Adrenal gland (tissue), 12 donors: Measurements from ENCODE around the gene SPTLC2. TPM values are rescaled to one million over a fixed set of nuclear protein-coding genes. Genes with fewer than 3 reads are reported as not detected.

Experiments
- DNase-seq, 7 donors: peaks; one replicate each; pipeline ENCODE4 v3.0.0-alpha.2; 2019 to 2020
- H3K27ac ChIP-seq, 5 donors: fragments of 200-600 bp; sonication (generic) in 4 of 5; 1 replicate in 3 of 5; 2 replicates in 2 of 5; pipeline versions ENCODE4 v1.5.1 to v1.8.0; 2016 to 2020; ENCODE audit warnings: mild to moderate bottlenecking in 1 of 5
- H3K27me3 ChIP-seq: fragments of 200-600 bp; 2 replicates; pipeline ENCODE4 v1.8.0; 2021
- H3K36me3 ChIP-seq, 2 donors: fragments of 200-600 bp; replicated peaks in 1 of 2; 1 replicate in 1 of 2; 2 replicates in 1 of 2; pipeline versions ENCODE4 v1.5.1 to v1.8.0; 2018 to 2022
- H3K4me1 ChIP-seq, 2 donors: fragments of 200-600 bp; replicated peaks in 1 of 2; 1 replicate in 1 of 2; 2 replicates in 1 of 2; pipeline versions ENCODE4 v1.5.1 to v1.8.0; 2018 to 2021
- H3K4me3 ChIP-seq, 4 donors: fragments of 200-600 bp; sonication (generic) in 3 of 4; one replicate each; pipeline ENCODE4 v1.5.1; 2016 to 2018
- H3K9me3 ChIP-seq, 3 donors: fragments of 200-600 bp; sonication (generic) in 1 of 3; replicated peaks in 1 of 3; 1 replicate in 2 of 3; 2 replicates in 1 of 3; pipeline versions ENCODE4 v1.5.1 to v1.8.0; 2016 to 2021
- CTCF ChIP-seq, 6 experiments: fragments of 450-650 bp in 4 of 6; fragments of 200-600 bp in 2 of 6; sonication (generic) in 1 of 6; IDR thresholded peaks; 1 replicate in 5 of 6; 2 replicates in 1 of 6; pipeline versions ENCODE4 v1.5.1 to v1.8.0; 2016 to 2021; ENCODE audit warnings: antibody characterized with exemption in 6 of 6, mild to moderate bottlenecking in 2 of 6, moderate library complexity in 1 of 6
- POLR2A ChIP-seq, 2 donors: fragments of 450-650 bp; IDR thresholded peaks; one replicate each; pipeline ENCODE4 v1.6.1; 2017; ENCODE audit warnings: antibody characterized with exemption in 2 of 2, mild to moderate bottlenecking in 2 of 2, moderate library complexity in 1 of 2
- WGBS, 4 donors: extraction: QIAGEN DNeasy Blood & Tissue Kit in 2 of 4; methylation state at CpG; one replicate each; pipeline versions ENCODE4 v1.1.5 to v1.1.7; 2013 to 2017; 5-methylcytosine and 5-hydroxymethylcytosine counted together
- intact Hi-C, 2 donors: fragments of 100-400 bp; cut with DNase I; formaldehyde crosslinking; loops; one replicate each; pipeline versions ENCODE4 v1.14.1 to v1.15.0; 2022 to 2023
- polyA plus RNA-seq, 3 donors: library from polyadenylated mRNA; stranded (reverse); fragments of 200-250 nt in 2 of 3; fragments of 350-450 nt in 1 of 3; fragmentation: Illumina TruSeq in 1 of 3; extraction: RNeasy Lipid Tissue Mini Kit (QIAGEN cat#74804) in 1 of 3; gene quantifications; one replicate each; pipeline ENCODE4 v1.2.3, GENCODE V29; 2013 to 2014
- total RNA-seq, 9 donors: library from RNA; depleted of rRNA in 4 of 9; stranded (reverse); fragments of >200 nt in 4 of 9; fragments of 120-200 nt in 1 of 9; fragmentation: NEBNext Ultra II Directional in 1 of 9; extraction: Animal tissue kit (Norgen Biotek cat#: 25700) in 1 of 9; gene quantifications; one replicate each; pipeline versions ENCODE4 v1.1.0 to v1.2.4, GENCODE V29; 2013 to 2023
- donor health status: healthy with polysubstance abuse.
- donor health status: Bipolar disorder and iron deficiency.
- donor health status: DM: yes; HTN: yes; CAD: no.
- donor health status: DM: no; HTN: no; CAD: no.
- donor health status: DM: no; HTN: no; CAD: no.
- donor health status: DM: yes; HTN: yes; CAD: no.

SPTLC2 gene
- total and polyA plus RNA-seq, 12 donors = 7.1 to 61.9 (median 35.6) TPM

GRCh38 chr14:77469539-77469938, 146.9 kb downstream of the SPTLC2 start:
- no peak for TF ChIP-seq POLR2A (IDR thresholded peaks at IDR 0.05)
- TF ChIP-seq CTCF (IDR thresholded peaks at IDR 0.05) = no peak
- Histone ChIP-seq H3K27me3 (no peaks in the 10 kb centered on the region), H3K4me3 (no peak overlapping the region), H3K4me1 (no peaks in the 10 kb centered on the region), H3K9me3 (no peaks in the 10 kb centered on the region), H3K36me3 (peaks cover 0 to 48% of the 10 kb centered on the region in 2 donors), H3K27ac (no peak overlapping the region)
- WGBS, 4 donors = 90 to 96% (median 93%) methylated on average over 1 of the region's 1 CpG
- intact Hi-C loops = loop anchor here in 1 of 2 donors (10.0 kb wide), 2 partner anchors 235 to 595 kb away; partner anchors contain the start of genes ALKBH1 and SLIRP
- DNase-seq = no peak

DNA sequence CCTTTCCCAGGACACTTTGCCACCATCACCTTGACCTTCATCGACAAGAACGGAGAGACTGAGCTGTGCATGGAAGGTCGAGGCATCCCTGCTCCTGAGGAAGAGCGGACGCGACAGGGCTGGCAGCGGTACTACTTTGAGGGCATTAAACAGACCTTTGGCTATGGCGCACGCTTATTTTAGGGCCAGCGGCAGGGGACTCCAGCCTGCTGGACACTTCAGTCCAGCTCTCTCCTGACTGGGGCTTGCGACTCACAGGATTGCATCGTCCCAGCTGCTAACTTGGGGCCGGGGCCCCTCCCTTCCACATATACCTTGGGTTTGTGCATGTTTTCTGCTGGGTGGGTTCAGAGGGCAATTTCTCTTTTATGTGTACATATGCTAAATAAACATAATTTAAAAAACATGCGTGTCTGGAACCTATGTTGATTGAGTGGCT, 147.4 kb downstream of the SPTLC2 start:
- H3K9me3 ChIP-seq = no peaks in the 10 kb centered on the region
- no peaks in the 10 kb centered on the region for H3K4me1 ChIP-seq
- no peaks in the 10 kb centered on the region for H3K27me3 ChIP-seq
- no peak overlapping the region for H3K27ac ChIP-seq
- intact Hi-C loops = loop anchor here in 1 of 2 donors (10.0 kb wide), 2 partner anchors 236 to 594 kb away; partner anchors contain the start of genes ALKBH1 and SLIRP
- WGBS, 4 donors = 63 to 82% (median 70%) methylated on average over 12 to 14 of the region's 14 CpGs
- peaks cover 0 to 52% of the 10 kb centered on the region in 2 donors for H3K36me3 ChIP-seq
- TF ChIP-seq CTCF (IDR thresholded peaks at IDR 0.05) (no peak), POLR2A (IDR thresholded peaks at IDR 0.05) (no peak)
- no peak for DNase-seq
- H3K4me3 ChIP-seq = no peak overlapping the region

- H3K27ac ChIP-seq = no peak overlapping the region
- 54 to 62% (median 57%) methylated on average over 5 of the region's 5 CpGs for WGBS, 4 donors
- H3K27me3 ChIP-seq = no peaks in the 10 kb centered on the region
- TF ChIP-seq CTCF (IDR thresholded peaks at IDR 0.05) (no peak), POLR2A (IDR thresholded peaks at IDR 0.05) (no peak)
- peaks cover 0 to 65% of the 10 kb centered on the region in 2 donors for H3K36me3 ChIP-seq
- DNase-seq = peak in 6 of 7 donors; percentile 30 to 66 (median 51)
- H3K9me3 ChIP-seq = no peaks in the 10 kb centered on the region
- H3K4me1 ChIP-seq = no peaks in the 10 kb centered on the region
- no peak overlapping the region for H3K4me3 ChIP-seq
- intact Hi-C loops = loop anchor here in 1 of 2 donors (10.0 kb wide), 2 partner anchors 237 to 593 kb away; partner anchors contain the start of genes ALKBH1 and SLIRP
These were observed 148.6 kb downstream of the SPTLC2 start for GRCh38 chr14:77467801-77468200.

GRCh38 chr14:77459072-77459723, 157.2 kb downstream of the SPTLC2 start:
- TF ChIP-seq CTCF (IDR thresholded peaks at IDR 0.05) (peak; percentile 41 to 74 (median 60)), POLR2A (IDR thresholded peaks at IDR 0.05) (no peak)
- H3K4me3 ChIP-seq = peak overlapping the region in 2 of 4 donors; percentile 62 to 77
- peaks cover 0 to 49% of the 10 kb centered on the region in 2 donors for H3K36me3 ChIP-seq
- peaks cover 4 to 22% of the 10 kb centered on the region in 2 donors for H3K4me1 ChIP-seq
- H3K9me3 ChIP-seq = no peaks in the 10 kb centered on the region
- no peaks in the 10 kb centered on the region for H3K27me3 ChIP-seq
- 21 to 27% (median 24%) methylated on average over 13 of the region's 13 CpGs for WGBS, 4 donors
- DNase-seq = peak; percentile 69 to 93 (median 79)
- H3K27ac ChIP-seq = peak overlapping the region in 4 of 5 donors; percentile 2 to 97 (median 78)
- intact Hi-C loops = loop anchor here (5.0 to 10.0 kb wide), 2 partner anchors 93 to 96 kb away; no protein-coding TSS in a partner anchor
